CD14-positive monocyte (primary cell): ENCODE data around the gene AMN1. TPM values are rescaled to one million over a fixed set of nuclear protein-coding genes. Genes with fewer than 3 reads are reported as not detected.
A peak's percentile ranks its signal among the peaks of the same experiment; 100 is the strongest.

Experiments
- DNase-seq, 3 donors: peaks; one replicate each; pipeline ENCODE4 v3.0.0-alpha.2; 2011 to 2022
- H2AFZ ChIP-seq: 2 replicates; pipeline ENCODE4 v1.6.0; 2012; ENCODE audit warnings: mild to moderate bottlenecking, low read depth, low read length, inconsistent platforms; ENCODE audit not compliant: insufficient read depth, poor library complexity, severe bottlenecking
- H3K27ac ChIP-seq, 2 donors: 1 replicate in 1 of 2; 2 replicates in 1 of 2; pipeline ENCODE4 v1.5.1; 2012 to 2013; ENCODE audit warnings: low read length in 2 of 2, control low read depth in 1 of 2, inconsistent platforms in 1 of 2, low read depth in 1 of 2, mild to moderate bottlenecking in 1 of 2
- H3K27me3 ChIP-seq, 2 donors: one replicate each; pipeline versions ENCODE4 v1.6.0 to v1.6.1; 2011 to 2013; ENCODE audit warnings: low read length in 2 of 2; ENCODE audit not compliant: control insufficient read depth in 2 of 2, insufficient read depth in 2 of 2
- H3K36me3 ChIP-seq, 2 donors: replicated peaks in 1 of 2; 1 replicate in 1 of 2; 2 replicates in 1 of 2; pipeline versions ENCODE4 v1.5.1 to v1.6.1; 2012 to 2013; ENCODE audit warnings: low read length in 2 of 2, control low read depth in 1 of 2, inconsistent platforms in 1 of 2, mild to moderate bottlenecking in 1 of 2; ENCODE audit not compliant: insufficient read depth in 2 of 2, control insufficient read depth in 1 of 2
- H3K4me1 ChIP-seq, 2 donors: 1 replicate in 1 of 2; 2 replicates in 1 of 2; pipeline versions ENCODE4 v1.5.1 to v1.6.1; 2012 to 2013; ENCODE audit warnings: low read length in 2 of 2, control low read depth in 1 of 2, inconsistent platforms in 1 of 2, mild to moderate bottlenecking in 1 of 2, moderate library complexity in 1 of 2; ENCODE audit not compliant: insufficient read depth in 2 of 2, control insufficient read depth in 1 of 2
- H3K4me2 ChIP-seq: replicated peaks from 2 replicates; pipeline ENCODE3; 2012; ENCODE audit warnings: low read length, moderate library complexity, mild to moderate bottlenecking; ENCODE audit not compliant: poor library complexity, severe bottlenecking; ENCODE audit errors: extremely low read depth
- H3K4me3 ChIP-seq, 3 experiments: fragments of 200-600 bp in 1 of 3; sonication (generic) in 1 of 3; replicated peaks in 1 of 3; 1 replicate in 2 of 3; 2 replicates in 1 of 3; pipeline ENCODE4 v1.5.1; 2011 to 2013; ENCODE audit warnings: low read length in 3 of 3, mild to moderate bottlenecking in 3 of 3, control low read depth in 2 of 3, low read depth in 2 of 3, inconsistent platforms in 1 of 3, moderate library complexity in 1 of 3
- H3K79me2 ChIP-seq: 2 replicates; pipeline ENCODE4 v1.6.0; 2012; ENCODE audit warnings: mild to moderate bottlenecking, control low read depth, inconsistent platforms, low read length, moderate library complexity; ENCODE audit not compliant: insufficient read depth
- H3K9ac ChIP-seq: 2 replicates; pipeline ENCODE4 v1.6.0; 2017; ENCODE audit warnings: low read length, mild to moderate bottlenecking; ENCODE audit not compliant: insufficient read depth, poor library complexity, severe bottlenecking
- H3K9me3 ChIP-seq, 2 donors: replicated peaks in 1 of 2; 1 replicate in 1 of 2; 2 replicates in 1 of 2; pipeline versions ENCODE4 v1.5.1 to v1.6.1; 2012 to 2013; ENCODE audit warnings: low read length in 2 of 2, control low read depth in 1 of 2; ENCODE audit not compliant: control insufficient read depth in 1 of 2, insufficient read depth in 1 of 2
- H4K20me1 ChIP-seq: 2 replicates; pipeline ENCODE4 v1.6.0; 2012; ENCODE audit warnings: mild to moderate bottlenecking, low read length, control low read depth, moderate library complexity; ENCODE audit not compliant: insufficient read depth
- H3K27ac Mint-ChIP-seq, 7 donors: one replicate each; pipeline ENCODE4 v1.8.0; 2020; ENCODE audit warnings: mild to moderate bottlenecking in 7 of 7, mixed read lengths in 7 of 7, moderate library complexity in 6 of 7, inconsistent platforms in 2 of 7
- H3K27me3 Mint-ChIP-seq, 3 donors: one replicate each; pipeline ENCODE4 v1.8.0; 2021 to 2022; ENCODE audit warnings: low read depth in 3 of 3, mild to moderate bottlenecking in 3 of 3, mixed read lengths in 3 of 3, moderate library complexity in 3 of 3, inconsistent platforms in 1 of 3
- H3K36me3 Mint-ChIP-seq, 2 donors: one replicate each; pipeline ENCODE4 v1.8.0; 2020; ENCODE audit warnings: mixed read lengths in 2 of 2, inconsistent platforms in 1 of 2, mild to moderate bottlenecking in 1 of 2
- H3K4me1 Mint-ChIP-seq: one replicate; pipeline ENCODE4 v1.8.0; 2020; ENCODE audit warnings: mild to moderate bottlenecking, mixed read lengths
- H3K4me3 Mint-ChIP-seq, 2 donors: one replicate each; pipeline ENCODE4 v1.8.0; 2020; ENCODE audit warnings: mild to moderate bottlenecking in 2 of 2, mixed read lengths in 2 of 2, moderate library complexity in 1 of 2
- H3K9me3 Mint-ChIP-seq, 7 donors: one replicate each; pipeline ENCODE4 v1.8.0; 2020 to 2022; ENCODE audit warnings: mixed read lengths in 7 of 7, mild to moderate bottlenecking in 6 of 7, moderate library complexity in 6 of 7, inconsistent platforms in 2 of 7
- CTCF ChIP-seq: fragments of 200-600 bp; IDR thresholded peaks from one replicate; pipeline ENCODE4 v1.8.0; 2022; ENCODE audit warnings: antibody characterized with exemption, mild to moderate bottlenecking
- WGBS: methylation state at CpG from one replicate; pipeline ENCODE4 v1.1.5; 2013; ENCODE audit warnings: missing lambda C conversion rate; ENCODE audit not compliant: insufficient coverage; 5-methylcytosine and 5-hydroxymethylcytosine counted together
- intact Hi-C, 2 donors: fragments of 100-400 bp; cut with micrococcal nuclease; formaldehyde crosslinking; loops; one replicate each; pipeline versions ENCODE4 v1.15.0 to v1.15.1; 2023
- polyA plus RNA-seq, 3 donors: library from polyadenylated mRNA; depleted of rRNA in 1 of 3; unstranded in 2 of 3; stranded (reverse) in 1 of 3; fragments of 300-500 nt in 2 of 3; fragments of >200 nt in 1 of 3; fragmentation: Illumina TruSeq in 2 of 3; gene quantifications; 1 replicate in 2 of 3; 2 replicates in 1 of 3; pipeline ENCODE4 v1.2.3, GENCODE V29; 2012 to 2021

Gene AMN1
- polyA plus RNA-seq, 3 donors, result 6.0 to 7.8 (median 7.4) TPM

GRCh38 chr12:31727192-31727591 is 1.6 kb downstream of the AMN1 start:
- Histone ChIP-seq H3K27me3 (no peaks in the 10 kb centered on the region), H3K27ac (peak overlapping the region in 1 of 2 donors; percentile 42), H4K20me1 (no peaks in the 10 kb centered on the region), H3K79me2 (peaks cover 16% of the 10 kb centered on the region), H3K4me1 (peaks cover 55 to 64% of the 10 kb centered on the region in 2 donors), H3K36me3 (no peaks in the 10 kb centered on the region), H3K4me3 (peak overlapping the region in 1 of 3 experiments; percentile 84), H3K4me2 (peak overlapping the region; percentile 84), H2AFZ (no peak overlapping the region), H3K9me3 (no peaks in the 10 kb centered on the region), H3K9ac (no peak overlapping the region)
- peak overlapping the region; percentile 50 to 99 (median 81) for H3K27ac Mint-ChIP-seq
- peaks cover 8 to 20% (median 13%) of the 10 kb centered on the region in 7 donors for H3K9me3 Mint-ChIP-seq
- intact Hi-C loops, result loop anchor here in 1 of 2 donors (5.0 kb wide), 3 partner anchors 40 to 105 kb away; no protein-coding TSS in a partner anchor
- peaks cover 13 to 20% of the 10 kb centered on the region in 2 donors for H3K36me3 Mint-ChIP-seq
- no peaks in the 10 kb centered on the region for H3K27me3 Mint-ChIP-seq
- no peak for TF ChIP-seq CTCF
- peak overlapping the region in 1 of 2 donors; percentile 52 for H3K4me3 Mint-ChIP-seq
- H3K4me1 Mint-ChIP-seq, result peaks cover 64% of the 10 kb centered on the region
- WGBS, result 86% methylated on average over 2 of the region's 2 CpGs
- peak; percentile 32 to 65 (median 60) for DNase-seq

GRCh38 chr12:31726575-31726974 is 2.2 kb downstream of the AMN1 start:
- Mint-ChIP-seq H3K4me1 (peaks cover 58% of the 10 kb centered on the region), H3K36me3 (peaks cover 13 to 20% of the 10 kb centered on the region in 2 donors), H3K9me3 (peaks cover 8 to 18% (median 13%) of the 10 kb centered on the region in 7 donors), H3K27ac (peak overlapping the region in 4 of 7 donors; percentile 76 to 99 (median 82)), H3K27me3 (no peaks in the 10 kb centered on the region), H3K4me3 (no peak overlapping the region)
- TF ChIP-seq CTCF, result no peak
- Histone ChIP-seq H3K4me2 (no peak overlapping the region), H3K9ac (no peak overlapping the region), H2AFZ (no peak overlapping the region), H3K27me3 (no peaks in the 10 kb centered on the region), H3K4me3 (no peak overlapping the region), H3K9me3 (no peaks in the 10 kb centered on the region), H3K79me2 (peaks cover 16% of the 10 kb centered on the region), H3K27ac (peak overlapping the region in 1 of 2 donors; percentile 30), H3K4me1 (peaks cover 49 to 58% of the 10 kb centered on the region in 2 donors), H3K36me3 (no peaks in the 10 kb centered on the region), H4K20me1 (no peaks in the 10 kb centered on the region)
- intact Hi-C loops, result loop anchor here in 1 of 2 donors (5.0 kb wide), 3 partner anchors 39 to 106 kb away; no protein-coding TSS in a partner anchor
- no peak for DNase-seq
